Heart right ventricle (tissue), 16 donors: ENCODE data around the gene TTLL11. TPM values are rescaled to one million over a fixed set of nuclear protein-coding genes. Genes with fewer than 3 reads are reported as not detected.
A peak's percentile ranks its signal among the peaks of the same experiment; 100 is the strongest.

Source experiments
- ATAC-seq, 8 donors: fragments of 200-7000 bp; cut with Tn5 transposase; one replicate each; pipeline ENCODE4 v1.9.1; 2020; ENCODE audit warnings: mild to moderate bottlenecking in 8 of 8, moderate library complexity in 8 of 8, moderate number of reproducible peaks in 1 of 8
- DNase-seq, 2 donors: peaks; one replicate each; pipeline ENCODE4 v3.0.0-alpha.2; 2020
- H3K27ac ChIP-seq, 10 donors: fragments of 200-600 bp; sonication (generic) in 2 of 10; one replicate each; pipeline versions ENCODE4 v1.5.0 to v1.8.0; 2020 to 2022; ENCODE audit warnings: mild to moderate bottlenecking in 3 of 10
- H3K27me3 ChIP-seq, 7 donors: fragments of 200-600 bp; one replicate each; pipeline ENCODE4 v1.8.0; 2021 to 2022; ENCODE audit warnings: mild to moderate bottlenecking in 2 of 7
- H3K36me3 ChIP-seq, 9 donors: fragments of 200-600 bp; sonication (generic) in 1 of 9; one replicate each; pipeline versions ENCODE4 v1.5.0 to v1.8.0; 2020 to 2022; ENCODE audit warnings: mild to moderate bottlenecking in 2 of 9
- H3K4me1 ChIP-seq, 9 donors: fragments of 200-600 bp; sonication (generic) in 1 of 9; one replicate each; pipeline versions ENCODE4 v1.5.0 to v1.8.0; 2020 to 2022; ENCODE audit warnings: mild to moderate bottlenecking in 4 of 9
- H3K4me3 ChIP-seq, 10 donors: fragments of 200-600 bp; sonication (generic) in 2 of 10; one replicate each; pipeline versions ENCODE4 v1.5.0 to v1.8.0; 2020 to 2022; ENCODE audit warnings: mild to moderate bottlenecking in 7 of 10, moderate library complexity in 2 of 10
- H3K9me3 ChIP-seq, 11 donors: fragments of 200-600 bp in 10 of 11; sonication (generic) in 2 of 11; one replicate each; pipeline versions ENCODE4 v1.5.0 to v1.8.0; 2013 to 2022; ENCODE audit warnings: mild to moderate bottlenecking in 2 of 11, control low read depth in 1 of 11, moderate library complexity in 1 of 11
- CTCF ChIP-seq, 9 donors: fragments of 200-600 bp; sonication (generic) in 2 of 9; IDR thresholded peaks; one replicate each; pipeline versions ENCODE4 v1.5.0 to v1.8.0; 2021 to 2022; ENCODE audit warnings: antibody characterized with exemption in 9 of 9, mild to moderate bottlenecking in 5 of 9, moderate library complexity in 1 of 9
- WGBS, 2 donors: extraction: QIAGEN DNeasy Blood & Tissue Kit; methylation state at CpG; one replicate each; pipeline ENCODE4 v1.1.7; 2013; ENCODE audit warnings: inconsistent platforms in 1 of 2; 5-methylcytosine and 5-hydroxymethylcytosine counted together
- intact Hi-C, 10 donors: fragments of 100-400 bp; cut with DNase I; formaldehyde crosslinking; loops; one replicate each; pipeline versions ENCODE4 v1.11.1 to v1.14.2; 2022
- polyA plus RNA-seq, 2 donors: library from polyadenylated mRNA; stranded (reverse); fragments of 200-250 nt; gene quantifications; one replicate each; pipeline ENCODE4 v1.2.3, GENCODE V29; 2013
- total RNA-seq, 10 donors: library from RNA; stranded (reverse); fragmentation: NEBNext Ultra II Directional in 3 of 10; extraction: Animal tissue kit (Norgen Biotek cat#: 25700) in 3 of 10; gene quantifications; one replicate each; pipeline versions ENCODE4 v1.2.1 to v1.2.4, GENCODE V29; 2021 to 2023
- donor health status: Arrhythmogenic right ventricular cardiomyopathy.
- donor health status: ischemic (EF 13 %, LVEDD 7.1; RV severe dilation, severe dysfunction).
- donor health status: healthy with polysubstance abuse.
- donor health status: DM: no; HTN: yes; CAD: no.
- donor health status: DM: no; HTN: no; CAD: no.
- donor health status: ischemic (EF 25% LVEDD 6.9; RV normal size, moderate dysfunction).
- donor health status: ischemic (EF 25% LVEDD 5.7; RV mildly dilated, moderate dysfunction).
- donor health status: healthy.
- donor health status: DM: yes; HTN: yes; CAD: no.
- donor health status: Ischemic cardiomyopathy.
- donor health status: ischemic (EF 35%, LVEDD 5.7; RV mildly dilated, moderate dysfunction).
- donor health status: nonischemic (EF 11% LVEDD 7.7; RV severe dilation, severe dysfunction).
- donor health status: DM: yes; HTN: yes; CAD: no.
- donor health status: PGD.
- donor health status: ischemic (EF 29% LVEDD 5.4; RV normal size, mild dysfunction).
- donor health status: nonischemic (EF 23%, LVEDD 6.1; RV moderate dilation, normal function).

Gene TTLL11
- total and polyA plus RNA-seq, 12 donors, result 2.6 to 8.7 (median 5.8) TPM

- Histone ChIP-seq H3K27me3 (peaks cover 0 to 32% (median 3%) of the 10 kb centered on the region in 7 donors), H3K4me3 (no peak overlapping the region), H3K4me1 (peaks cover 12 to 47% (median 30%) of the 10 kb centered on the region in 9 donors), H3K9me3 (no peaks in the 10 kb centered on the region), H3K27ac (no peak overlapping the region), H3K36me3 (no peaks in the 10 kb centered on the region)
- no peak for ATAC-seq
- no peak for TF ChIP-seq CTCF (IDR thresholded peaks at IDR 0.05)
- intact Hi-C loops, result loop anchor here in 8 of 10 donors (2.0 to 10.0 kb wide), 6 partner anchors 140 to 690 kb away; partner anchors contain the start of genes MRRF (in 1 of the 8) and RBM18 (in 1 of the 8)
- no peak for DNase-seq
- WGBS, 2 donors, result 74 to 75% methylated on average over 7 of the region's 7 CpGs
Observed at GRCh38 chr9:122124528-122124927, 31.4 kb upstream of the TTLL11 start.

GRCh38 chr9:122124048-122124447 lies 30.9 kb upstream of the TTLL11 start:
- no peaks in the 10 kb centered on the region for H3K36me3 ChIP-seq
- no peaks in the 10 kb centered on the region for H3K9me3 ChIP-seq
- intact Hi-C loops, result loop anchor here in 8 of 10 donors (2.0 to 10.0 kb wide), 6 partner anchors 141 to 691 kb away; partner anchors contain the start of genes MRRF (in 1 of the 8) and RBM18 (in 1 of the 8)
- no peak overlapping the region for H3K27ac ChIP-seq
- TF ChIP-seq CTCF (IDR thresholded peaks at IDR 0.05), result no peak
- no peak overlapping the region for H3K4me3 ChIP-seq
- peaks cover 0 to 32% (median 3%) of the 10 kb centered on the region in 7 donors for H3K27me3 ChIP-seq
- 76 to 85% methylated on average over 1 of the region's 1 CpG for WGBS, 2 donors
- DNase-seq (no peak), ATAC-seq (no peak)
- peaks cover 12 to 43% (median 29%) of the 10 kb centered on the region in 9 donors for H3K4me1 ChIP-seq

DNA sequence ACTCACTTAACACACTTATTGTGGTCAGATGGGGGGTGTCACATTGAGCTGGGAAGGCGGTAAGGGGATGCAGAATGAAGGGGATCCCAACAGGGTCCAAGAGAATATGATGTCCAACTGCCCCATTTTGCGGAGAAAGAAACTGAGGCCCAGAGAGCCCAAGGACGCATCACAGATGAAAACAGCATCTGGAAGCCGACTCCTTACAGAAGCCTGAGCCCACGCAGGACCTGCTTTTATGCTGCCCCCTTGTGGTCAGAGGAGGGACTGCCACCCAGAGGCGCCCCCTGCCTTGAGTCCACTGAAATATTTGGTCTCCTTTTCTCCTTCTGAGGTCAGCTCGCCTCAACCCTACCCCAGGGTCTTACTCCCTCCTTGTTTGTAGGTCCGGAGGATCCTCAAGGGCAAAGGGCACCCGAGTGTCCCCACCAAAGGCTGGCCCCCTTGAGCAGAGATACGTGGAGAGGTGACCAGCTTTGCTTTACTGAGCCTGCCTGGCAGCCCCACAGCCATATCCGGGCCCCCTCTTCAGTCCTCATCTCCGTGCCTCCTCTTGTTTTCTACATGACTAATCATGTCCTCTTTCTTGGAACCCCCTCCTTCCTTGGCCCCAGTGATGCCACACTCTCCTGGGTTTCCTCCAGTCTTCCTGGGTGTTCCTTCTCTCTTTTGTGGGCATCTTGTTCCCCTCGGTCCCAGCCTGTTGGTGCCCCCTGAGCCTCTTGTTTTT lies 30.0 kb upstream of the TTLL11 start:
- intact Hi-C loops, result loop anchor here (1.0 to 10.0 kb wide), 8 partner anchors 22 to 692 kb away; partner anchors contain the start of genes MRRF (in 1 of the 10) and RBM18 (in 1 of the 10)

More for the DNA sequence above, 30.0 kb upstream of the TTLL11 start:
- peak; percentile 91 to 99 (median 98) for TF ChIP-seq CTCF (IDR thresholded peaks at IDR 0.05)
- H3K36me3 ChIP-seq, result no peaks in the 10 kb centered on the region
- H3K9me3 ChIP-seq, result no peaks in the 10 kb centered on the region
- H3K27ac ChIP-seq, result no peak overlapping the region
- H3K27me3 ChIP-seq, result peaks cover 0 to 32% (median 3%) of the 10 kb centered on the region in 7 donors
- H3K4me1 ChIP-seq, result peaks cover 11 to 33% (median 24%) of the 10 kb centered on the region in 9 donors
- ATAC-seq, result peak in 7 of 8 donors; percentile 20 to 54 (median 42)
- H3K4me3 ChIP-seq, result no peak overlapping the region
- DNase-seq, result peak; percentile 65 to 71
- 32 to 33% methylated on average over 13 of the region's 13 CpGs for WGBS, 2 donors
